HT-29 (cell line): ENCODE results near the gene CSTB. TPM values are rescaled to one million over a fixed set of nuclear protein-coding genes. Genes with fewer than 3 reads are reported as not detected.

Experiments used
- DNase-seq: peaks from one replicate; pipeline ENCODE4 v3.0.0-alpha.2; 2015; ENCODE audit warnings: low spot score
- total RNA-seq: library from RNA; depleted of rRNA; stranded (reverse); fragments of >200 nt; shearing (Covaris generic); gene quantifications from 2 replicates; pipeline ENCODE4 v1.2.3, GENCODE V29; 2014

The CSTB gene
- total RNA-seq, 1 experiment from 2014 or later: 55.0 TPM

GRCh38 chr21:43769325-43769958 lies 6.7 kb downstream of the CSTB start:
- DNase-seq: no peak

DNA sequence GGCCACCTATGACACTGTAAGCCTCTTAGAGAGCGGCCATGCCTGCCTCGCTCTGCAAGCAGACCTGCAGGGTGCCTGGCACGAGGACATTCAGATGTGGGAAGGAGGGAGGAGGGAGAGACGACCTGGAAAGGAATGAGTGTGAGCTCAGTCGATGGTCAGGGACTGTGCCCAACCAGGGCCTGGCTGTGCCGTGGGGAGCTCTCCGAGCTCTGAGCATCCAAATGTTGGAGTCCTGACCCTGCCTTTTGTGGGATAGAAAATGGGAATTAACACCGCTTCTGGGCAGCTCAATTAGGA lies 7.3 kb downstream of the CSTB start:
- DNase-seq: no peak

GRCh38 chr21:43767984-43768867 lies 7.9 kb downstream of the CSTB start:
- DNase-seq: peak; percentile 81

- peak; percentile 24 for DNase-seq
These were observed 8.6 kb downstream of the CSTB start for GRCh38 chr21:43767498-43767983.

DNA sequence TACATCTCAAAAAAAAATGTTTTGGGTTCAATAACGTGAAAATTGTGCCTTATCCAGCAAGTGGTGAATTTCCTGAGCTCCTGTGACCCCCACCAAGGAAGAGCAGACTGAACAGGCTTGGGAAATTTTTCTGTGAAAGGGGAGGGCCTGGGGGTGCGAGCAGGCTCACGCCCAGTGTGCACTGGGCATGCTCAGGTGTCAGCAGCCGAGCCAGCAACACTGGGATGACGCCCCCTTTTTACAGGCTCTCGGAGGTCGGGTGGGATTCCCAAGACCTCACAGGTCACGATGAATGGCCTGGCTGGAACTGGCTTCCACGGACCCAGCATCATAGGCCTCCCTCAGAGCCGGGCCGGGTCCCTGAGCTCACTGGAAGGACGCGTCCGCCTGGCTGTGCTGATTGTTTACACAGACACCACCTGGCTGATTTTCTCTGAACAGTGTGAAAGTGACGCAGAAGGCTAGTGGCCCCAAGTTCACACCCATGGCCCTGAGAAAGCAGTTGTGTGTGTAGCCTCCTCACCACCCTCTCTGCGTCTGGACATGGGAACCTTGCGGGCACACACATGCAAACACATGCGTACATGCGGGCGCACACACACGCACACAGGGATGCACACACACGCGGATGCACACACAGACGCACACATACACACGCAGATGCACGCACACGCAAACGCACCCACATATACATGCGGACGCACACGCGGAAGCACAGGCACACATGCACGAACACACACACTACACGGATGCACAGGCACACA lies 9.2 kb downstream of the CSTB start:
- DNase-seq: peak; percentile 62

DNA sequence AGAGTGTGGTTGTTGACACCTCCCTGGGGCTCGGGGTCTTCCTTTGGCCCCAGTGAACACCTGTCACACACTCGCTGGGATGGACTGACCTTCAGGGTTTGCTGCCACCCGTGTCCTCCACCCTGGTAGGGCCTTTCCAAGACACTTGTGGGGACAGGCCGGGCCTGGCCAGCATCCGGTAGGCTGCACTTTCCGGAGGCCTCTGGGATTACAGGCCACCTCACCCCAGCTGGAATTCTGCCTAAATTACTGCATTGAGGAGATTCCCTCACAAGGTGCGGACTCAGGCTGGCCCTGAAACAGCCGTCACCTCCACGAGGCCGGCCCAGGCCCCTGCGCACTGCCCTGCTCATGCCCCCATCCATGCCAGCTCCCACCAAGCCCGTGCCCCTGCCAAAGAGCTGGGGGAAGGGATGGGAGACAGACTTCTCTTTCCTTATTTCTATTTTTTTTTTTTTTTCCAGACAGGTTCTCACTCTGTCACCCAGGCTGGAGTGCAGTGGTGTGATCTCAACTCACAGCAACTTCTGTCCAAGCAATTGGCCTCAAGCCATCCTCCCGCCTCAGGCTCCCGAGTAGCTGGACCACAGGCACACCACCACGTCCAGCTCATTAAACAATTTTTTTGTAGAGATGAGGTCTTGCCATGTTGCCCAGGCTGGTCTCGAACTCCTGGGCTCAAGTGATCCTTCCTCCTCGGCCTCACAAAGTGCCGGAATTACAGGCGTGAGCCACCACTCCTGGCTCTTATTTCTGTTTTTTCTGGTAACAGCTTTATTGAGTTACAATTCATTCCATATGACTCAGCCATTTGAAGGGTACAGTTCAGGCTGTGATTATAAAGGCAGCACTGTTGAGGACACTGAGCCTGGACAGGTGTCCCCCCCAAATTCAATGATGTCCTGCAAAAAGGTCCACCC lies 11.3 kb downstream of the CSTB start:
- DNase-seq: no peak

GRCh38 chr21:43763901-43764523 lies 12.1 kb downstream of the CSTB start:
- DNase-seq: no peak

DNA sequence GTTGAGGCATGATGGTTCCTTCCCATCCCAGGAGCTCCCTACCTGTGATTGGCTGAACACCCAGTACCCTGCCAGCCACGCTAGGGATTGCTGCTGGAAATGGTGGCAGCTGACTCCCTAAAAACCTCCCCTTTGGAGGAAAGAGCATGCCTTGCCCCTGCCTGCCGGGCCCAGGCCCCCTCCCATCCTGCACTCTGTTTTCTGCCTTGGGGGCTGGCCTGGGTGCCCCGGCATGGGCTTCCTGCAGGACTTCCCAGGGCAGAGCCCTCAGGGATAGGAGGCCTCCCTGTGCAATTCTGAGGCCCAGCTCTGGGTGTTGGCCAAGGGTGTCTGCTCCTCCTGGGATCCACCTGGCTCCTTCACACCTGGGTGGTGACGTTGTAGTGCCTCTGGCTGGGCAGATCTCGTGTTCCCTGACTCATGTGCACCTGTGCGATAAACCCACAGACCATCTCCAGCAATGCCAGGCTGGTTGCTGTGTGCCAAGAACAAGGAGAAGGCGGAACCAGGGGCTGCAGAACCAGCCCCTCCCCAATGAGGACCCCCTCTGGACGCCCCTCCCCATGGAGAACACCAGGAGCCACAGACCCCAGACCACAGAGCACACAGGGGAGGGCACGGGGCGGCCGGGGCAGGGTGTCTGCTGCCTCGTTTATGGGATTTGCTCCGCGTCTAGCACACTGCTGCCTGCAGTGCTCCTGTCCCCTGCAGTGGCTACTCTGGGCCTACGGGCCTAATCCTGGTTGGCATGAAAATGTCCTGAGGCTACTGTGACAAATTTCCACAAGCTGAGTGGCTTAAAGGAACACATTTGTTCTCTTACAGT lies 13.6 kb downstream of the CSTB start:
- DNase-seq: no peak

GRCh38 chr21:43761886-43762285 lies 14.2 kb downstream of the CSTB start:
- DNase-seq: no peak

GRCh38 chr21:43760391-43760958 lies 15.6 kb downstream of the CSTB start:
- no peak for DNase-seq

GRCh38 chr21:43759651-43760050 lies 16.5 kb downstream of the CSTB start:
- DNase-seq: no peak

GRCh38 chr21:43758811-43759210 lies 17.3 kb downstream of the CSTB start:
- DNase-seq: no peak

GRCh38 chr21:43758111-43758641 lies 17.9 kb downstream of the CSTB start:
- no peak for DNase-seq

DNA sequence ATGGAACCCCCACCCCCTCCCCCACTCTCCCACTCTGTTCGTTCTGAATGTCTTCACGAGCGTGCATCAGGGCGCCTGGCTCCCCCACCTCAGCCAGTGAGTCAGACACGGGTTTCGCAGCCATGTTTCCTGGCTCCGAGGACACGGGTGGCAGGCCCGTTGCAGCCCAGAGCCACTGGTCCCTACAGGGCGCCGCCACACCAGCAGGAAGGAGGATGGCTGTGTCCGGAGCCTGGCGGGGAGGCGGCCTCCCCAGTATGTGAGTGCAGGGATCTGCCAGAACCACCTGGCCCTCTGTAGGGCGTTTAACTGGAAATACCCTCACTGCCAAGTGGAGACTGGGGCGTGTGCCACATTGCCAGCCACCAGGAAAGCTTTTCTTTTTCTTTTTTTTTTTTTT lies 18.5 kb downstream of the CSTB start:
- DNase-seq: no peak

DNA sequence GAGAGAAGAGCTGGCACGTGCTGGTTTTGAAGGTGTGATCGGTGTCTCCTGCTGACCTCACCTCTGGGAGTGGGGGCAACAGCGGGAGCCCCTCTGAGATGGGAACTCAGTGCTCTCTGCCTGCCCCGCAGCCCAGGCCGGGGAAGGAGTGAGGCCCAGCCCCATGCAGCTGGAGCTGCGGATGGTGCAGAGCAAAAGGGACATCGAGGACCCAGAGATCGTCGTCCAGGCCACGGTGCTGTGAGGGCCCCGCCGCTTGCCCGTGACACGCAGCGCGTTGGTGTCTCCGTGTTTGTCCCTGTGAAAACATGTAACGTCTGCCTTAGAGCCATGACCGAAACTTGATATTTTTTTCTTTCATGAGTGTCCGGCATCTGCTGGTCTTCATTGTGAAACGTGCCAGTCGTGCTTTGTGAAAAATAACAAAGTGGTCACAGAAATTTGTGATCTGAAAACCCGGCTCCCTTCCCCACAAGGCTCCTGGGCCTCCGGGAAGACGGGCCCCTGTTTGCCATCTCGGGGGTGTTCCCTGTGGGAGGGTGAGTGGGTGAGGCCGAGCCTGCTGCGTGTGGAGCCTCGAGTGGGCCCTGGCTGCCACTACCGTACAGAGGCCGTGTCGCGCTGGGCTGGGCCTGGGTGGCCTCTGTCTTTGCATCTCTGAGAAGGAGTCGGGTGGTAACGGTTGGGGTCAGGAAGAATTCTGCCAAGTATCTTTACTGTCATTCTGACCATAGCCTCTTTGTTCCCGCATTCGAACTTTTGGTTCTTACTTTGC lies 20.1 kb downstream of the CSTB start:
- DNase-seq: no peak

DNA sequence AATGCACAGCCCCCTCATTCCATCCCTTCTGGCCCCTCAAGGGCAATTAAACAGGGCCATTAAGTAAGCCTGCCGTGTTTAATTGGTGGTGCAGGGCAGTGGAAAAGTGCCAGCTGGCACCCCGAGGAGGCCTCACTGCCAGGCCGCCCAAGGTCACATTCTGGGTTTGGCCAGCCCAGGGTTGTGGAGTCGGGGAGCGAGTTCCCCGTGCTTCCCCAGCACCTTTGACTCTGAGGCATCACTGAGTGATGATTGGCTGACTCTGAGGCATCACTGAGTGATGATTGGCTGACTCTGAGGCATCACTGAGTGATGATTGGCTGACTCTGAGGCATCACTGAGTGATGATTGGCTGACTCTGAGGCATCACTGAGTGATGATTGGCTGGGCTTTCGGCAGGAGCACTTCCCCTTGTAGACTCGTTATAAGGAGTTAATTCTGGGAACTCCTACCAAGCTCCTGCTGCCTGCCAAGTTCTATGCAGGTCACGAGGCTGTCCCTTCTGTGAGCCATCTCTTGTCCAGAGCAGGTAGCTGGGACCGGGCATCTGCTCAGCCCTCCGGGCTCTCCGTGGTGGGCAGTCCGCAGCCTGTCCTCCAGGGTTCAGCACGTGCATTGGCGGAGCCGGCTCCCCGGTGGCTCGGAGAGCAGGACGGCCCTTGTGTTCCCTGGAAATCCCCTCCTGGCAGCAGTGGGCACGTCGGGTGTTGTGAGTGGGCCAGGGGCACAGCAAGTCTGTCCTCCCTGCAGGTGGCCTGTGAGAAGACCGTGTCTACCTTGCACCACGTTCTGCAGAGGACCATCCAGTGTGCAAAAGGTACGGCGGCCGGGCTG lies 20.9 kb downstream of the CSTB start:
- no peak for DNase-seq

DNA sequence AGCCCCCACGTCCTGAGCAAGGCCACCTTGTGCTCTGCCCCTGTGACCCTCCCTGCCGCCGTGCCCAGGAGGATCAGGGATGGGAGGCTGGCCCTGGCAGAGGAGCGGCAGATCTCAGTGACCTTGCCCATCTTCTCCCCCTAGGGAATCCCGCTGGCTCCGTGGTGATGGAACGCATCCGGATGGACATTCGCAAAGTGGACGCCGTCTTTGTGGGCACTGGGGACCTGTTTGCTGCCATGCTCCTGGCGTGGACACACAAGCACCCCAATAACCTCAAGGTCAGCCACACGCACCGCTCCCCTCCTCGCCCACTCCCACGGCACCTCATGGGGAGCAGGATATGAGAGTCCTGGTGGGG lies 22.7 kb downstream of the CSTB start:
- DNase-seq: no peak
